Dermis blood vessel endothelial cell (primary cell): ENCODE results near the gene CELSR1. TPM values are rescaled to one million over a fixed set of nuclear protein-coding genes. Genes with fewer than 3 reads are reported as not detected.

ENCODE experiments used
- DNase-seq: peaks from one replicate; pipeline ENCODE4 v3.0.0; 2010
- total RNA-seq: library from RNA; depleted of rRNA; stranded (reverse); fragments of >200 nt; gene quantifications from 2 replicates; pipeline ENCODE4 v1.2.3, GENCODE V29; 2014

Gene CELSR1
- total RNA-seq, 1 donor from 2014 or later, result 28.2 TPM

DNA sequence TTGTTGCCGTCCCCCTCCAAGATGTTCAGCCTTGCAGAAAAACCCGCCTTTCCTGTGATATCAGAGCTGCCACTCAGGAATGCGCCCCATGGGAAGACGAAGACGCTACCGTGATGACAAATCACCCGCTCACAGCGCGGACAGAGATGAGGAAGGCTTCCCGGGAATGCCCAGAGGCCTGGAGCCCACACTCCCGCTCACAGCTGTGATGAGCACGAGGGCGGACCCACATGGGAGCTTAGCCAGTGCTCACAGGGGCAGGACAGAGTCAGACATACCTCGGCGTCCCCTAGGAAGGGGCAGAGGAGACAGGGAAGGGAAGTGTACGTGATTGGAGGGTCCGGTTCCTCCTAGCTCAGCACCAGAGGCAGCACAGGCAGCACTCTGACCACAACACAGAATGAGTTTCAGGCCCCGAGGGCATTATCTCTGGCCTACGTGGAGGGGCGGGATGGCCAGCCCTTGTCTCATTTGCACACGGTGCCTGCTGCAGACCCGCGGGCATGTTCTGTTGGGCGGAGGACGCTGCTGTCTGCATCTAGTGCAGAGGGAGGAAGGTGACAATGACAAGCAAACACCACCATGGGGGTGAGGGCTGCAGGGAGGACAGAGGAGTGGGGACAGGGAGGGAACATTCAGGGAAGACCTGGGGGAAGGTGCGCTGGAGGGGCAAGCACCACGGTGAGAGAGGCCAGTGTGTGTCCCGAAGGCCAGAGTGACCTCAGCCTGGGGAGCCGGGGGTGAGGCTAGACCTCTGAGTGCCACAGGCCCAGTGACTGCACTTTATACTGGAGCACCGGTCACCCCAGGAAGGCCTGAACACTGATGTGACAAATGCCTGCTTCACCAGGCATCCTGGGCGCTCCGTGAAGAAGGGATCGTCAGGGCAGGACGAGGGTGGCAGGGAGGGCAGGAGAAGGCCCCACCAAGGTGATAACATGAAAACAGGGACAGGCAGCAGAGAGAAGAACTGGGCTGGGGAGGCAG, 79.6 kb downstream of the CELSR1 start:
- DNase-seq, result no peak

DNA sequence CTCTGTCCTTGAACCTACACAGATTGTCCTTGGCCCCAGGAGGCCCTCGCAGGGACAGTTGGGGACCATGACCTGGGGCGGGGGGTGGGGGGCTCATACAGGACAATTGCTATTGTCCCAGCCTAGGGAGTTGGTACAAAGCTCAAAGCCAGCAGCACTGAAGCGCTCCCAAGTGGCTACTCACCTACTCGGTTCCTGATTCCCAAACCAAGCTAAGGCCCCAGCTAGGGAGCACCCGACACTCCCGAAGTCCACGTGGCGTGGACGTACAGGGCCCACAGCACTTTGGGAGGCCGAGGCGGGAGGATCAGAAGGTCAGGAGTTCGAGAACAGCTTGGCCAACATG, 80.6 kb downstream of the CELSR1 start:
- no peak for DNase-seq

DNA sequence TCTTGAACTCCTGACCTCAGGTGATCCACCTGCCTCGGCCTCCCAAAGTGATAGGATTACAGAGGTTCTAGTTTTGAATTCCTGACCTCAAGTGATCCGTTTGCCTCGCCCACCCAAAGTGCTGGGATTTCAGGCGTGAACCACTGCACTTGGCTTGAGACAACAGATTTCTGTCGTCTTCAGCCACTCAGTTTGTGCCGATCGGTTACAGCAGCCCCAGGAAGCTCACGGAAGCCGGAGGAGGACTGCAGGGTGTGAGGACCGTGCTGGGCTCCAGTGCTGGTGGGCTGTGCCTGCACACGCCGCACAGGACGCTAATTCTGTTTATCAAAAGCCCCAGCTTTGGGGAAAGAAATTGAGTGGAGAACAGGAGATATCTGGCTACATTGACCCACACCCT, 82.0 kb downstream of the CELSR1 start:
- DNase-seq, result no peak

DNA sequence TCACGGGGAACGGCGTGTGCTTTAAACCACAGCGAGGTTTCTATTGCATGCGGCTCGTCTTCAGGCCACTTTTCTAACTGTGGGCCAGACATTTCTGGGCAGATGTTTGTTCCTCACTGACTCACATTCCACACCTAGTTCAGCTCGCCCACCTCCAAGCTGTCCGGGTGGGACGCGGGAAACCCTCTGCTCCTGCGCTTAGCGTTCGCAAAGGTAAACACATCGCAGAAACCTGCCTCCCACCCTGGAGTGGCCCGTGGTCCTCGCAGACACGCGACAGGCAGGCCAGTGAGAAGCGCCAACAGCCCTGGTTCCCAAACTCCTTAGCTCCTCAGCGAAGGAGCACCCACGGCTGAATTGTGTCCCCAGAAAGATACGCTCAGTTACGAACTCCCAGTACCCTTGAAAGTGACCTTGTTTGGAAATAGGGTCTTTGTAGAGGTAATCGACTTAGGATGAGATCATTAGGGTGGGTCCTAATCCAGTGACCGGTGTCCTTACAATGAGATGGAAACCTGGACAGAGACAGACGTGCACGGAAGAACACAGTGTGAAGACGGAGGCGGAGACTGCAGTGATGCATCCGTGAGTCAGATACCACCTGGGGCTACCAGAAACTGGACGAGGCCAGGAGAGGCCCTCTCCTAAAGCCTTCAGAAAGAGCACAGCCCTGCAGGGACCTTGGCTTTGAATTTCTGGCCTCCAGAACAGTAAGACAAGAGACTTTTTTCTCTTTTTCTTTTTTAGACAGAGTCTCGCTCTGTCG, 82.7 kb downstream of the CELSR1 start:
- no peak for DNase-seq

DNA sequence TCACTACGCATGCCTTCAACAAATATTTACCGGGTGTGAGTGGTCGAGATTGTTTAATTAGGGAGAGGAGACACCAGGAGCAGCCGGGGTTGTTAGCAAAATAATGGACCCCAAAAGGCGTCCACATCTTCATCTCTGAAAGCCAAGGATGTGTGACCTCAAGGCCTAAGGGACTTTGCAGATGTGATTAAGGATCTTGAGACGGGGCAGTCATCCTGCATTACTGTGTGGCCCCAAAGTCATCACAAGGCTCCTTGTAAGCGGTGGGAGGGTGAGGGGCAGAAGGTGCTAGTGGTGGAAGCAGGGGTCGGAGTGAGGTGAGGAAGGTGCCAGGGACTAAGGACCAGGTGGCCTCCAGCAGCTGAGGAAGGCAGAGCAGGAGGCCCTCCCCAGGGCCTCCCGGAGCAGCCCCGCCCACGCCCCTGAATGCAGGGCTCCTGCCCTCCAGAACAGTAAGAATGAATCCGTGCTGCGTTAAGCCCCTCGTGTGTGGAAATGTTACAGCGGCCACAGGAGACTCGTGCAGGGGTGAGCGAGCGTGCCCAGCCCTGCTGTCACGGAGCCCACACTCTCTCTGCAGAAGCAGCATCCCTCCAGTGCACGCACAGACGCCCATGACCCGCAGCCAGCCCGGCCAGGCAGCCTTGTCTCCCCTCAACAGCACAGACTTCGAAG, 83.5 kb downstream of the CELSR1 start:
- DNase-seq, result no peak

DNA sequence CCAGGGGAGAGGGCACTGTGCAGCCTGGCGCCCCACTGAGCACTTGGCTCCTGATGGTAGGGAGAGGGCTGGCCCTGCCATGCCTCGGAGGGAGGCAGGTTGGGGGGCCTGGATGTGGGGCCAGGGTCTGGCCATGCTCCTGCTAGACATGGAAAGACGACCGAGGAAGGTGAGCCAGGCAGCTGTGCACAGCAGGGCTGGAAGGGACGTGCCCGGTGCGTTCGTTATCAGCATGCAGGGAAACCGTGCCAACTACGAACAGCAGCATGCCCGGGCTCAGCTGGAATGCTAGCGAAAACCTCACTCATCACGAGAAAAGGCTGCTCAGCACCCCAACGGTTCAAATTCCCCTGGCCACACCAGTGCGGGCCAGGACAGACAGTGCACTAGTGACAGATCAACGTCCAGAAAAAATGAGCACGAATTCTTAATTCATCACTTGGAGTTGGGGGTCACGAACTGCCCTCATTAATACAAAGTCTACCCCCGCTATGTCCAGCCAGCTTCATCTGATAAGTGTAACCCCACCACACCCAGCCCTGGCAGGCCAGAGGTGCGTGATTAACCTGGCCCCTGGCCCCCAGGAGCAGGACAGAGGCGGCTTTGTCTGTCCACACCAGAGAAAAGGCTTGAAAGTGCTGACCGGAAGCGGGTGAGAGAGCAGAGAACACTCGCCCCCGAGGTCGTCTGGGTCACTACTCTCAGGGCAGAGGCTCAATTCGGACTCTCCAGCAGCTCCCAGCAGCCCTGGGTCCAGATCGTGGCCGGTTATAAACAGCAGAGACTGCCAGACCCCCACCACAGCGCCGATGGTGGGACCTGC, 84.2 kb downstream of the CELSR1 start:
- no peak for DNase-seq

DNA sequence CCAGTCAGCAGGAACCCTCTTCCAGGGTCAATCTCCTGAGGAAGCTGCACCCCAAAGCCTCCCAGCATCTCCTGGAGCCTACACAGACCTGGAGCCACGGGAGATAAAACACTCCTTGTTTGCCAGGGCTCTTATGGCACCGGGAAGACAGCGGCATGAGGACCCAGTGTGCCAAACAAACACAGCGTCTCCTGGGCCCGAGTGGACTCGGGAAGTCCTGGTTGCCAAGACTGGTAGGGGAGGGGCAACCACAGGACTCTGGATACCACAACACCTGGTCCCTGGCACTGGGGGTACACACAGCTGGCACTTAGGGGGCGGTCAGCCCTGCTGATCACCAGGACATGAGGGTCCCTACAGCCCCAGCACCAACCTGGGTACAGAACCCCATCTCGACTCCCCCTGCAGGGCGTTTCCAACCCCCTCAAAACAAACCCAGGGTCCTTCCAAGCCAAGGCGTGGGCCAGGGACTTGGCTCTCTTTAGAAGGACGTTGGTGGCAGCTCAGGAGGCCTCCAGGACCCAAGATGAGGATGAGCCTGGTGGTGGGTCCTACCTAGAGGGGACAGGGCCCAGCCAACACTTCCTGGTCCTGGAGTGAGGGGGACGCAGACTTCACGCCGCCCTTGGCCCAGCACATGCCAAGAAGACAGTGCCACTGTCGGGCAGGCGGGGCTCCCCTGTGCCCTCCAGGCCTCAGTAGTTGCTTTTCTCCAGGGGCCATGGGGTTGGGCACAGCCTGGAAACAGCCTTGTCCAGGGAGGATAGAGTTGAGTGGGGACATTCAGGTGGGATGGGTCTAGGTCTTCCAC, 85.0 kb downstream of the CELSR1 start:
- DNase-seq, result no peak

DNA sequence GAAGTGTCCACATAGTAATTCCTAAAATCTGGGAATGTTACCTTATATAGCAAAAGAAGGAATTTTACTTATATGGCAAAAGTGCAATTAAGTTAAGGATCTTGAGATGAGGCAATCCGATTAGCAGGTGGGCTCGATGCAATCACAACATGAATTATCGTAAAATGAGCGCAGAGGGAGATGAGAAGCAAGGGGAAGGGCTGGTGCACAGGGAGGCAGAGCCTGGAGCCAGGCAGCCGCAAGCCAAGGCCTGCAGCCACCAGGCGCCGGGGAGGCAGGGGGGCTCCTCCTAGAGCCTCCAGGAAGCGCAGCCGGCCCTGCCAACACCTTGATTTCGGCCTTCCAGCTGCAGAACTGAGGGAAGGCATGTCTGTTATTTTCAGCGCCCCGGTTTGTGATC, 85.7 kb downstream of the CELSR1 start:
- no peak for DNase-seq

DNA sequence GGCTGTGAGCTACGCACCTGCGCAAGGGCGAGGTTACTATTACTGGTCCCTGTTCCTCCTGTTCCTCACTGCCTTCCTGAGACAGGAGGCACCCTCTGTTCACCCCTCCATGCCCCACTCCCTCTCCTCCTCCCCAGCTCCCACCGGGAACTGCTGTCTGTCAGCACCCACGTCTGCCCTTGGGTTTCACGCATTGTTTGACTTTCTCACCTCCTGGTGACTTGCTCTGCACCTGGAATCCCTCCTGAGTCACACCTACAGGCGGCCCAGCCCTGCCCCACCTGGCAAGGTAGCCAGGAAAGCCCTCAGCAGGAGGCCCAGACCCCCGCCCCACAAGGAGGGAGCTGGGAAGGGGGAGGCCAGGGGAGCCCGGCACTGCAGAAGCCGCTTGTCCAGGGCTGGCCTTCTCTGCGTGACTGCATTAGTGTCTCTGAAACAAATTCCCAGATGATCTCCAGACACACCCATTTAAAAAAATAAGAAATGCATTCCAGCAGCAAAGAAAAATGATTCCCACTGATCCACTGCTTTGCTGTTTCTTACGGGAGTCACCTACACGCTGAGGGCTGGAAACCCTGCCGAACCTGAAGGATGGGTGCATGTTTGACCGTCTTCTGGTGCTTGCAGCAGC, 86.4 kb downstream of the CELSR1 start:
- DNase-seq, result no peak

DNA sequence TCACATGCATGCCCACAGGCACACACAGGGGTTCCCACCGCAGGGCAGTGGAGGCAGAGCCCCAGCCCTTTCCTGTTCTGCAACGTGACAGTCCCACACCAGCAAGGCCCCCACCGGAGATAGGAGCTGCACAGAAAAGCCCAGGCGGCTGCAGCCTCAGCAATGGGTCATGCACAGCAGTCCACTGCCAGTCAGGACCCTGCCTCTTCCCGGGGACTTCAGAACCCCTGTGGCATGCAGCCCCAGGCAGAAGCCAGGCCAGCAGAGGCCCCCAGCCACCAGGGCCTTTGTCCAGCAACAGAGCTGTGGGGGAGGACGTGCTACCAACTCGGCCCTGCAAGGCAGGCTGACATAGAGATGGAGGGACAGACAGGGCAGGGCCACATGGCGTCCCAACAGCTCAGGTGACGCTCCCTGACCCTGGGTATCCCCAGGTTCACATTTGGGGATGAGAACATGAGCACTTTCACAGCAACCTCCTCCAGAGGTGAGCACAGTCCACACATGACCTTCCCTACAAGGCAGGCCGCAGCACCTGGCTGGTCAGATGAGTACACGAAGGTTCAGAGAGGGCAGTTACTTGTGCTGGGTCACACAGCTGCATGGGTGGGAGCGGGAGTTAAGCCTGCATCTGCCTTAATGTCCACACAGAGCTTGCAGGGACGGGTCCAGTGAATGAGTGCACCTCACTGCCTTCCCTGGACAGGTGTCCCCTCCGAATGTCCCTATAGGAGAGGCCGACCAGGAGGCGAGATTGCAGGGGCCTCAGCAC, 87.3 kb downstream of the CELSR1 start:
- DNase-seq, result no peak

DNA sequence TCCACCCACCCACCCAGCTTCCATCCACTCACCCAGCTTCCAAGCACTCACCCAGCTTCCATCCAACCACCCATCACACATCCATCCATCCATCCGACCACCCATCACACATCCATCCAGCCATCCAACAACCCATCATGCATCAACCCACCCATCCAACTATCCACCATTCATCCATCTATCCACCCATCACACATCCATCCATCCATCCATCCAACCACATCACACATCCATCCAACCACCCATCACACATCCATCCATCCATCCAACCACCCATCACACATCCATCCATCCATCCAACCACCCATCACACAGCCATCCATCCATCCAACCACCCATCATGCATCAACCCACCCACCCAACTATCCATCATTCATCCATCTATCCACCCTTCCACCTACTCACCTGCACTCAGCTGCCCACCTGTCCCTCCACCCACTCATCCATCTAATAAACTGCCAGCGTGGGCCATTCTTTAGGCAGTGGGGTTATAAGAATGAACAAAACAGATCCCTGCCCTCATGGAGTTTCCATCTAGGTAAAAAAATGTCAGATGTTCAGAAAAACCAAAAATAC, 88.2 kb downstream of the CELSR1 start:
- DNase-seq, result no peak

DNA sequence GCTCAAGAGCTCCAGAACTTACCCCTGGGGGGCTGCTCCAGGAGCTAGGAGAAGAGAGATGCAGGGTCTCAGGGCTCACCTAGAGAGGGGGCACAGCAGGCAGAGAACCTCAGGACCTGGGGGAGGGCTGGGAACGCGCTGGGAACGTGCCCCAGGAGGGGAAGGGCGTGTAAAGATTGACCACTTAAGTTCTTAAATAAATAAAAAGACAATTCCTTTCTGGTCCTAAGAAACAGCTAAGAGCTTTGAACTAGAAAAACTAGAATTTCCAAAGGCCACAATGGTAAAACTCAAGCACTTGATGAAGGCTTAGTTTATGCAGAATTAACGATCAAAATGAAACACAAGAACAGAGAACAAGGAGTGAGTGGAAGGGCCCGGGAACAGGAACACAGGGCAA, 89.1 kb downstream of the CELSR1 start:
- no peak for DNase-seq

DNA sequence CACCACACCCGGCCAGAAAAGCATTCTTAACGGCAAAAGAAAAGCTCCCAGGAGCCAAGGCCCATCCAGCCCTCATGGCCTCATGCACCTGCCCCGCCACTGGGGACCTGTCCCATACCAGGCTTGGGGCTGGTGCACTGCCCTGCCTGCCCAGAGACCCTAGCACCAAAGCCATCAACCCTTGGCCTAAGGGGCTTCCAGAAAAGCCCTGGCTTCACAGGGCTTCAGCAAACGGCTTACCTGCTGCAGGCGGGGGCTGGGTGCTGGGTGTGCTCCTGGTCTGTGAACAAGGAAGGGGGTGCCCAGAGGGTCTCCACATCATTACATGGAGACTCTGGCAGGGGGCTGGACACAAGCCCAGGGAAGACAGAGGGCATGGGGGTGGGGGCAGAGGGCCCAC, 89.5 kb downstream of the CELSR1 start:
- no peak for DNase-seq

DNA sequence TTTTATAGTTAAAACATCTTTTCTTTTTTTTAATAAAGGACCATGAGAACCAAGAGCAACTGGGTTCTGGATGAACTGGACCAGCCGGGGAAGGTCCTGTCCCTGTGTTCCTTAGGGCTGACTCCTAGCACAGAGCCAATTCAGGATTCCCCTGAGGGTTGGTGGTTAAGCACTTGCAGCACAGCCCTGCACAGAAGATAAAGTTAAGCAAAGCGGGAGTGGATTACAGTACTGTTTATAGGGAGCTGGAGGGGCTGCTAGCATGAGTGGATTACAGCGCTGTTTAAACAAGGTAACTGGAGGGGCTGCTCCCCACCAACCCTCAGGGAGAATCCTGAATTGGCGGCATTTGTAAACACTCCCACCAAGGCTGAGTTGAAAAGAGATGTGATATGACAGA, 90.6 kb downstream of the CELSR1 start:
- DNase-seq, result no peak

DNA sequence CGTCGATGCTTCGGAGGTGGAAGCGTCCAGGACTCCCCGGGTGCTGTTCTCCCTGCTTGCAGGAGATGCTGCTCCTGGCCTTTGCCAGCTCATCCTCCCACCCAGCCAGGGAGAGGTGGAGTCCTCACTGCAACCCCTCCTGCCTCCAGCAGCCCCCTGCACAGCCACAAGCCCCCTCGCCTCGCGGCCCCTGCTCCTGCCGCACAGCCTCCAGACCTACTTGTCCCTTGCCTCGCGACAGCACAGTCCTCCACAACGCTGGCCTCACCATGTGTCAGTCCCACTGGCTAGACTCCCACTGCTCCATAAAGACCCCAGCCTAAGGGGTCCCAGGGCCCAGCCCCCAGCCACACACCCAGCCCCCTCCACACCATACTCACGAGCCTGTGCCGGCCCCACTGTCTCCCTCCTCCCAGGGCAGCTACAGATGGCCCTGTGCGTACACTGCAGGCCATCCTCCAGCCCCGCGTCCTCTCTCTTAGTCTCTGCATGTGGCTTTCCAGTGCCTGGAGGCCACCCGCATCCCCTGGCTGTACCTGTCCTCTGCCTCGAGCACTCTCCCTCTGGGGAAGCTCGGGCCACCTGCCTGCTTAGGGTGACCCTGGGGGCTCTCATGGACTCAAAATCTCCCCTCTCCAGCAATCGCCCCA, 91.5 kb downstream of the CELSR1 start:
- DNase-seq, result no peak

DNA sequence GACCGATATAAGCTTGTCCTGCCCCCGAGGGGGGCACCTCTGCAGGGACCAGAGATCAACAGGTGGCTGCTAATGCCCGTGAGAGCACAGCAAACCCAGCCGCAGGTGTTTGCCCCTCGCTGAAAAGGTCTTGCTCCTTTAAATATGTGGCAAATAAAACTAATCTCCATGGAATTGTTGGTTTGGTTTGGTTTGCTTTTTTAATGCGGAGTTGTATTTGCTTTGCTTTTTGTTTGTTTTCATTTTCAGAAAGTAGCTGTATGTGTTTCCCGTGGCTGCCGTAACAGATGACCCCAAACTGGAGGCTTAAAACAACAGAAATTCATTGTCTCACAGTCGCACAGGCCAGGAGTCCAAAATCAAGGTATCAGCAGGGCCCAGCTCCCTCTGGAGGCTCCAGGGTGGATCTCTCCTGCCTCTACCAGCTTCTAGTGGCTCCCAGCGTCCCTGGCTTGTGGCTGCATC, 93.0 kb downstream of the CELSR1 start:
- peak; percentile 12 for DNase-seq

DNA sequence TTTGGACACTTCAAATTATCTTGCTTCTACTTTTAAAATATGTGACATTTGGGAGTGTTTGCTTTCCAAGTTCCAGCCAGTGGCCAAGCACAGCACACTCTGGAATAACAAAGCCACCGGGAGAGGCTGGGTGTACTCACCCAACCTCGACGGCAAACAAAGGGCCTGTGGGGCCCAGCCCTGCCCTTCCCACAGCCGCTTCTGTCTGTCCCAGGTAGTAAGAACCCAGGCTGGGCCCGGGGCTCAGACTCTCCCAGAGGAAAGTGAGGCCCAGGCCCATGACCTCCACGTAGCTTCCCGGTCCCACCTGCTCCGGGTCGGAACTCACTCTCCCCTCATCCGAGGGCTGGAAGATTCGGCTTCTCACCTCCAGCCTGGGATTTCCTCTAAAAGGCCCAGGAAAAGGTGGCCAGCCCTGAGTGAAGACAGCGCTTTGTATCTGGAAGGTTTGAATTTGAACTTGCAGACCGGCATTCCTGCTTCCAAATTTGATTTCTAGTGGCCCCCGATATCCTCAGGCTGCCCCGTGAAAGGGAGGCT, 93.5 kb downstream of the CELSR1 start:
- DNase-seq, result no peak

DNA sequence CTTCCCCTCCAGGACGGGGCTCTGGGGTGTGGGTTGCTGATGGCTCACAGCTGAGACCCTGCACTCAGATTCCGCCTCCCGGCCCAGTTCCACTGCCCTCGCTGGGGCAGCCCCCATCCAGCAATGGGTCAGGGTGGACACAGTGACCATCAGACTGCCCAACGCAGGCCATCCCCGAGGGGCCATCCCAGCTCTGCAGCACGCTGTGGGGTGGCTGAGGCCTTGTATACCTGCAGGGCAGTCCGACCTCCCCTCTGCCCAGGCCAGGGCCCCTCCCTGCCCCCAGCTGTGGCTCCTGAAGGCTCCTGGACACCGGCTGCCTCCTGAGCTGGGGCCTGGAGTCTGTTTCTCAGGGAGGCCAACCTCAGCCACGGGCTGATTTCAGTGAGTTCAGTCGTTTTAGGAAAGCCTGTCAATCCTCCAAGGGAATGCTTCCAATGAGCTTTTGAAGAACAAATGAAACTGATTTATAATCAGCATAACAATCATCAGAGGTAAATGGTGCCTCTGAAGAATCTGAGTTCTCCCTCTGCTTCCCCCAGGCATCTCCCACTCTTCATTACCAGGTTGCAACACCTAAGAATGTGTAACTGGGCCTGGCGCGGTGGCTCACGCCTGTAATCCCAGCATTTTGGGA, 95.1 kb downstream of the CELSR1 start:
- no peak for DNase-seq
